GM12801 (cell line): Measurements from ENCODE around the gene GLDC.

Experiments used
- CTCF ChIP-seq: IDR thresholded peaks from one replicate; pipeline ENCODE4 v1.5.1; 2011; ENCODE audit warnings: control low read depth; ENCODE audit not compliant: insufficient read length; ENCODE audit errors: extremely low read depth

Gene GLDC

GRCh38 chr9:6630502-6631206 is 14.9 kb downstream of the GLDC start:
- no peak for TF ChIP-seq CTCF

GRCh38 chr9:6628704-6629103 is 16.8 kb downstream of the GLDC start:
- TF ChIP-seq CTCF, result no peak

GRCh38 chr9:6625363-6625762 is 20.2 kb downstream of the GLDC start:
- TF ChIP-seq CTCF, result no peak

- TF ChIP-seq CTCF, result no peak
Observed at GRCh38 chr9:6620796-6621195, 24.7 kb downstream of the GLDC start.

GRCh38 chr9:6620353-6620752 is 25.2 kb downstream of the GLDC start:
- no peak for TF ChIP-seq CTCF

GRCh38 chr9:6619909-6620308 is 25.6 kb downstream of the GLDC start:
- no peak for TF ChIP-seq CTCF

- no peak for TF ChIP-seq CTCF
Observed at GRCh38 chr9:6616951-6617602, 28.5 kb downstream of the GLDC start.
